Endothelial cell (in vitro differentiated cells): Measurements from ENCODE around the gene ZBTB7B. TPM values are rescaled to one million over a fixed set of nuclear protein-coding genes. Genes with fewer than 3 reads are reported as not detected.

ENCODE experiments used
- DNase-seq: peaks from one replicate; pipeline ENCODE4 v3.0.0; 2021; ENCODE audit warnings: low spot score
- H3K27ac Mint-ChIP-seq: one replicate; pipeline ENCODE4 v1.8.0; 2021; ENCODE audit warnings: mixed read lengths, inconsistent platforms; ENCODE audit not compliant: unreplicated experiment
- H3K27me3 Mint-ChIP-seq: one replicate; pipeline ENCODE4 v1.8.0; 2021; ENCODE audit warnings: mild to moderate bottlenecking, moderate library complexity, mixed read lengths, inconsistent platforms; ENCODE audit not compliant: unreplicated experiment
- H3K36me3 Mint-ChIP-seq: one replicate; pipeline ENCODE4 v1.8.0; 2021; ENCODE audit warnings: mild to moderate bottlenecking, low read depth, mixed read lengths, inconsistent platforms; ENCODE audit not compliant: unreplicated experiment
- H3K4me1 Mint-ChIP-seq: one replicate; pipeline ENCODE4 v1.8.0; 2021; ENCODE audit warnings: mild to moderate bottlenecking, mixed read lengths, inconsistent platforms; ENCODE audit not compliant: unreplicated experiment
- H3K4me3 Mint-ChIP-seq: one replicate; pipeline ENCODE4 v1.8.0; 2021; ENCODE audit warnings: mild to moderate bottlenecking, mixed read lengths, inconsistent platforms; ENCODE audit not compliant: unreplicated experiment
- H3K9me3 Mint-ChIP-seq: one replicate; pipeline ENCODE4 v1.8.0; 2021; ENCODE audit warnings: mixed read lengths, inconsistent platforms; ENCODE audit not compliant: unreplicated experiment
- total RNA-seq: library from RNA; stranded (reverse); fragmentation: NEBNext Ultra II Directional; extraction: Animal tissue kit (Norgen Biotek cat#: 25700); gene quantifications from one replicate; pipeline ENCODE4 v1.2.1, GENCODE V29; 2021; ENCODE audit not compliant: unreplicated experiment
- TF ChIP-seq, protein P1 (sequence below): fragments of 200-600 bp; sonication (generic); IDR thresholded peaks from one replicate; pipeline ENCODE4 v1.5.0; 2021; ENCODE audit warnings: antibody characterized with exemption; ENCODE audit not compliant: unreplicated experiment

Gene ZBTB7B
- total RNA-seq, 1 donor from 2014 or later: 23.3 TPM

DNA sequence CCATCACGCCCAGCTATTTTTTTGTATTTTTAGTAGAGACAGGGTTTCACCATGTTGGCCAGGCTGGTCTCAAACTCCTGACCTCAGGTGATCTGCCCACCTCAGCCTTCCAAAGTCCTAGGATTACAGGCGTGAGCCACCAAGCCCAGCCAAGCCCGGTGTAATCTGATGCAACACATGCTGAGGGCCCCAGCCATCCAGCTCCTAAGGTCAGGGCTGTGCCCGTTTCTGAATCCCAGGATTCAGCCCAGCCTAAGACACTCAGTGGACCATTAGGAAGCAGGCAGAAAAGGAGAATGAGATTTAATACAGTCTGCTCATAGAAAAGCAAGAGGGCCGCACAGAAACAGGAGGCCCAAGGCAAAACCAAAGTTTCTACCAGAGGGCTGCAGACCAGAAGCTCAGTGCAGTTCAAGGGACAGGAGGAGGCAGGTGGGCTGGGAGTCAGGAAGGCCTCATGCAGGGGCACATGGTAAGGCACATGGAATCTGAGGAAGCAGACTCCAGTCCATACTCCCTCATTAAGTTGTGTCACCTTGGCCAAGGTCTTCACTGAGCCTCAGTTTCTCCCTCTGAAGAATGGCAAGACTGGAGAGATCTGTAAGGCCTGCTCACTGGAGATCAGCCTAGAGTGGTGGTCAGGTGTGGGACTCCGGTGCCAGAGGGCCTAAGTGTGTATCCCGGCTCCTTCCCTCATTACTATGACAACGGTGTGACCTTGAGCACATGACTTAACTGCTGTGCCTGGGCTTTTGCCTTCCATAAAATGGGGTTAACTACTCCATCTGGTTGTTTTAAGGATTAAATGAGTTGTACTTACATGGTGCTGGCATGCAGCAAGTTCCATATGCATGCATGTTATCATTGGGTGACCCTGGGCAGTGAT, 46.1 kb downstream of the ZBTB7B start:
- Mint-ChIP-seq H3K4me3 (no peak overlapping the region), H3K9me3 (no peaks in the 10 kb centered on the region), H3K27ac (peak overlapping the region; percentile 96), H3K36me3 (peaks cover 17% of the 10 kb centered on the region), H3K4me1 (peaks cover 70% of the 10 kb centered on the region), H3K27me3 (peaks cover 20% of the 10 kb centered on the region)
- no peak for DNase-seq
- TF ChIP-seq, protein P1, sequence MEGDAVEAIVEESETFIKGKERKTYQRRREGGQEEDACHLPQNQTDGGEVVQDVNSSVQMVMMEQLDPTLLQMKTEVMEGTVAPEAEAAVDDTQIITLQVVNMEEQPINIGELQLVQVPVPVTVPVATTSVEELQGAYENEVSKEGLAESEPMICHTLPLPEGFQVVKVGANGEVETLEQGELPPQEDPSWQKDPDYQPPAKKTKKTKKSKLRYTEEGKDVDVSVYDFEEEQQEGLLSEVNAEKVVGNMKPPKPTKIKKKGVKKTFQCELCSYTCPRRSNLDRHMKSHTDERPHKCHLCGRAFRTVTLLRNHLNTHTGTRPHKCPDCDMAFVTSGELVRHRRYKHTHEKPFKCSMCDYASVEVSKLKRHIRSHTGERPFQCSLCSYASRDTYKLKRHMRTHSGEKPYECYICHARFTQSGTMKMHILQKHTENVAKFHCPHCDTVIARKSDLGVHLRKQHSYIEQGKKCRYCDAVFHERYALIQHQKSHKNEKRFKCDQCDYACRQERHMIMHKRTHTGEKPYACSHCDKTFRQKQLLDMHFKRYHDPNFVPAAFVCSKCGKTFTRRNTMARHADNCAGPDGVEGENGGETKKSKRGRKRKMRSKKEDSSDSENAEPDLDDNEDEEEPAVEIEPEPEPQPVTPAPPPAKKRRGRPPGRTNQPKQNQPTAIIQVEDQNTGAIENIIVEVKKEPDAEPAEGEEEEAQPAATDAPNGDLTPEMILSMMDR: no peak

DNA sequence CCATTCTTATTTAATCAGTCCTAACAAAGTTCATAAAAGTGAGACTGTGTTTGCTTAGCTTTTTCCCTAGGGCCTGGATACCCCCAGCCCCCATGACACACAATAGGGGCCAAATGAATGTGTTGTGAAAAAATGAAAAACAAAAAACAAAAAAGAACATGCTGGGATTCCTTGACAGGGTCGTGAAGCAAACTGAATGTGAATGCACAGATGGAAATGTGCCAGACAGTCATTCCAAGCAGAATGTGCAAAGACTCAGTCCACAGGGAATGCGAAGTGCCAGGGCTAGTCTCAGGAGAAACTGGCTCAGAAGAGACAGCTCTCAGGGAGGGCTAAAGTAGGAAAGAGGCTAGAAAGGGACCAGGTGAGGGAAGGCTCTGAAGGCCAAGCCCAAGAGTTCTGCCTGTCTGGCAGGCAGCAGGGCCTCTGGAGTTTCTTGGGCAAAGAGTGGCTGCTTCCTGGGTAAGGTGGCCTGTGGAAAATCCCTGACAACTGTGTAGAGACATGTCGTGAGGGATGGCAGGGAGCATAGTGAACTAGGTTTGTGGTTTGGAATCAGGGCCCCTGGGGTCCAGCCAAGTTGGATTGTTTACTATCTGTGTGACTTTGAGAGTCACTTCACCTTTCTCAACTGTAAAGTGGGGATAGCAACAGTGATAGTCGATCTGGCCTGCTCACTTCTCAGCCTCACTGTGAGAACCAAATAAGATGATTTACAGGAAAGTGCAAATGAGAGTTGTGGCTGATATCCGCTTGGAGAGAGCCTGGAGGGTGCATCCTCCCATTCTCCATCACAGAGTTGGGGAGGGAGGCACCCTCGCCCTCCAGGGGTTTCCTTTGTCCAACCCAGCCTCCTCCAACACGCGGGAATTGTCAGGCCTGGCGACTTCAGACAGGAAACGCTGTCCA, 47.3 kb downstream of the ZBTB7B start:
- H3K27me3 Mint-ChIP-seq: peaks cover 19% of the 10 kb centered on the region
- H3K9me3 Mint-ChIP-seq: no peaks in the 10 kb centered on the region
- peak overlapping the region; percentile 96 for H3K27ac Mint-ChIP-seq
- H3K36me3 Mint-ChIP-seq: peaks cover 18% of the 10 kb centered on the region
- peak overlapping the region; percentile 87 for H3K4me3 Mint-ChIP-seq
- peaks cover 58% of the 10 kb centered on the region for H3K4me1 Mint-ChIP-seq
- no peak for DNase-seq
- TF ChIP-seq, protein P1: no peak

DNA sequence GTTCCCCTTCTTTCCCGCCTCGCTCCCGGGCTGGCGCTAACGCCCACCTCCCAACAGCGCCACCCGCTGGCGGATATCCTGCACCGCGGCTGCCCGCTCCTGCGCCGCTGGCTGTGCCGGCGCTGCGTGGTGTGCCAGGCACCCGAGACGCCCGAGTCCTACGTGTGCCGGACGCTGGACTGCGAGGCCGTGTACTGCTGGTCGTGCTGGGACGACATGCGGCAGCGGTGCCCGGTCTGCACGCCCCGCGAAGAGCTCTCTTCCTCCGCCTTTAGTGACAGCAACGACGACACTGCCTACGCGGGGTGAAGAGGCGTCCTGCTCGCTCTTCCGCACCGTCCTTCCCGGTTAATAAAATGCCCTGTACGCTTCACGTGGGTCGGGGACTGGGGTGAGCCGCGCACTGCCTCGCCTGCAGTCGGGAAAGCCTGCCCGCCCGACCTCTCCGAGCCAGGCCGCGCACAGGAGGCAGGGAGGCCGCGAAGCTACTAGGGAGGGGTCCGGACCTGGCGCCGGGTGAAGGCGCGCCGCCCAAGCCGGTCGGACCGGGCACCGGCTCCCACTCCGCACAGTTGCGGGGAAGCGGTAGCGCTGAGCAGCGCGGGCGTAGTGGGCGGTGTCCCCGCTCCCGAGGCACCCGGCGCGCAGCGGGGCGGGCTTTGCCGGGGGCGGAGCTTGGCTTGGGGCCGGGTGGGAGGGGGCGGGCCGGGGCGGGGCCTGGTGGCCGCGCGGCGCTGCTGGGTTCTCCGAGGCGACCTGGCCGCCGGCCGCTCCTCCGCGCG, 48.1 kb downstream of the ZBTB7B start, which contains the start of gene ADAM15:
Gene ADAM15 (plus strand): TSS at position 757 of the 782 bp plus-strand sequence. CDS start 71 bp downstream, outside the sequence.
- peak within 1 kb of the TSS; percentile 97 for H3K4me3 Mint-ChIP-seq
- H3K27me3 Mint-ChIP-seq: peaks cover 17% of the 10 kb centered on the region
- peaks cover 16% of the 10 kb centered on the region for H3K36me3 Mint-ChIP-seq
- TF ChIP-seq, protein P1: peak; percentile 94
- peak within 1 kb of the TSS; percentile 96 for H3K27ac Mint-ChIP-seq
- no peaks in the 10 kb centered on the region for H3K9me3 Mint-ChIP-seq
- DNase-seq: peak; percentile 95
- peaks cover 50% of the 10 kb centered on the region for H3K4me1 Mint-ChIP-seq

DNA sequence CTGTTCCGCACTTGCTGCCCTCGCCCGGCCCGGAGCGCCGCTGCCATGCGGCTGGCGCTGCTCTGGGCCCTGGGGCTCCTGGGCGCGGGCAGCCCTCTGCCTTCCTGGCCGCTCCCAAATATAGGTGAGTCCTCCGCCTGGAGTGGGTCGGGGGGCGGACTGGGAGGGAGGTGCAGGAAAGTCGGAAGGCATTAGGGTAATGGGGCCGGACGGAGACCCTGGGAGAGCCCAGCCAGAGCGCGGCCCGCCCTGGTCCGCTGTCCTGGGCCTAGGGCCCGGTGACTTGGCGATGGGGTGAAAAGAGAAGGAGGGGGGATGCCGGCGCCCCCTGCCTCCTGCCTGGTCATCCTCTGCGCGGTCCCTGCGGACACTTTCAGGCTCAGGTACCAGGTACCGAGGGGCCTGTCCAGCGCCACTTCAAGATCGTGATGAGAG, 48.8 kb downstream of the ZBTB7B start:
- Mint-ChIP-seq H3K36me3 (peaks cover 17% of the 10 kb centered on the region), H3K9me3 (no peaks in the 10 kb centered on the region), H3K27ac (no peak overlapping the region), H3K4me3 (peak overlapping the region; percentile 97), H3K4me1 (peaks cover 44% of the 10 kb centered on the region), H3K27me3 (peaks cover 17% of the 10 kb centered on the region)
- TF ChIP-seq, protein P1: no peak
- no peak for DNase-seq
